Measurements from ENCODE around the gene ANKK1.

The ANKK1 gene

GRCh38 chr11:113411536-113411935 is 24.0 kb downstream of the ANKK1 start:
- no peak overlapping the region for H3K4me3 ChIP-seq (replicated peaks; ENCODE audit: low read depth, low read length)
- no peak for TF ChIP-seq CTCF (IDR thresholded peaks at IDR 0.05; ENCODE audit: low read depth, low read length, missing control alignments)
- DNase-seq (ENCODE audit: extremely low read depth, low read depth), result no peak

- no peak for TF ChIP-seq CTCF (IDR thresholded peaks at IDR 0.05; ENCODE audit: low read depth, low read length, missing control alignments)
- H3K4me3 ChIP-seq (replicated peaks; ENCODE audit: low read depth, low read length), result no peak overlapping the region
- no peak for DNase-seq (ENCODE audit: extremely low read depth, low read depth)
These were observed 25.1 kb downstream of the ANKK1 start for GRCh38 chr11:113412675-113413074.

- no peak for TF ChIP-seq CTCF (IDR thresholded peaks at IDR 0.05; ENCODE audit: low read depth, low read length, missing control alignments)
These were observed 27.8 kb downstream of the ANKK1 start for GRCh38 chr11:113415343-113415742.

GRCh38 chr11:113417428-113417827 is 29.8 kb downstream of the ANKK1 start:
- H3K4me3 ChIP-seq (replicated peaks; ENCODE audit: low read depth, low read length), result no peak overlapping the region
- TF ChIP-seq CTCF (IDR thresholded peaks at IDR 0.05; ENCODE audit: low read depth, low read length, missing control alignments), result no peak
- DNase-seq (ENCODE audit: extremely low read depth, low read depth), result no peak

More at GRCh38 chr11:113415343-113415742, 27.8 kb downstream of the ANKK1 start:
- DNase-seq (ENCODE audit: extremely low read depth, low read depth), result no peak
- no peak overlapping the region for H3K4me3 ChIP-seq (replicated peaks; ENCODE audit: low read depth, low read length)

- TF ChIP-seq CTCF (IDR thresholded peaks at IDR 0.05; ENCODE audit: low read depth, low read length, missing control alignments), result no peak
- DNase-seq (ENCODE audit: extremely low read depth, low read depth), result no peak
- no peak overlapping the region for H3K4me3 ChIP-seq (replicated peaks; ENCODE audit: low read depth, low read length)
These were observed 31.9 kb downstream of the ANKK1 start for GRCh38 chr11:113419454-113420003.

GRCh38 chr11:113420808-113421207 is 33.2 kb downstream of the ANKK1 start:
- DNase-seq (ENCODE audit: extremely low read depth, low read depth), result no peak
- no peak for TF ChIP-seq CTCF (IDR thresholded peaks at IDR 0.05; ENCODE audit: low read depth, low read length, missing control alignments)
- no peak overlapping the region for H3K4me3 ChIP-seq (replicated peaks; ENCODE audit: low read depth, low read length)

GRCh38 chr11:113426686-113427085 is 39.1 kb downstream of the ANKK1 start:
- no peak overlapping the region for H3K4me3 ChIP-seq (replicated peaks; ENCODE audit: low read depth, low read length)
- TF ChIP-seq CTCF (IDR thresholded peaks at IDR 0.05; ENCODE audit: low read depth, low read length, missing control alignments), result no peak
- no peak for DNase-seq (ENCODE audit: extremely low read depth, low read depth)
